Breast epithelium (tissue), 4 donors: ENCODE data around the gene B2M. TPM values are rescaled to one million over a fixed set of nuclear protein-coding genes. Genes with fewer than 3 reads are reported as not detected.
"Not testable (repeated sequence)": the region's sequence is repeated elsewhere in the genome, so short reads cannot be mapped to it uniquely, and the experiment has no call there.

Experiments used
- DNase-seq, 2 donors: peaks; one replicate each; pipeline ENCODE4 v3.0.0-alpha.2; 2019; ENCODE audit warnings: low spot score in 2 of 2
- H3K27ac ChIP-seq, 2 donors: fragments of 200-600 bp; sonication (generic) in 1 of 2; one replicate each; pipeline ENCODE4 v1.5.1; 2016 to 2019; ENCODE audit warnings: mild to moderate bottlenecking in 1 of 2
- H3K27me3 ChIP-seq, 2 donors: fragments of 200-600 bp; sonication (generic) in 1 of 2; one replicate each; pipeline versions ENCODE4 v1.5.1 to v1.6.0; 2017 to 2019; ENCODE audit warnings: control low read depth in 1 of 2, mild to moderate bottlenecking in 1 of 2
- H3K36me3 ChIP-seq: fragments of 200-600 bp; one replicate; pipeline ENCODE4 v1.5.1; 2019
- H3K4me1 ChIP-seq, 2 donors: fragments of 200-600 bp; sonication (generic); one replicate each; pipeline ENCODE4 v1.5.1; 2016 to 2019; ENCODE audit warnings: control low read depth in 1 of 2
- H3K4me3 ChIP-seq, 3 donors: fragments of 200-600 bp; sonication (generic); 1 replicate in 2 of 3; 2 replicates in 1 of 3; pipeline ENCODE4 v1.5.1; 2016 to 2019; ENCODE audit warnings: mild to moderate bottlenecking in 3 of 3, moderate library complexity in 2 of 3
- H3K9me3 ChIP-seq, 2 donors: fragments of 200-600 bp; sonication (generic) in 1 of 2; one replicate each; pipeline ENCODE4 v1.5.1; 2016 to 2019; ENCODE audit warnings: control low read depth in 1 of 2
- CTCF ChIP-seq, 3 donors: fragments of 450-650 bp; IDR thresholded peaks; one replicate each; pipeline ENCODE4 v1.5.1; 2016 to 2017; ENCODE audit warnings: antibody characterized with exemption in 3 of 3, mild to moderate bottlenecking in 3 of 3, moderate library complexity in 3 of 3
- POLR2A ChIP-seq: fragments of 450-650 bp; IDR thresholded peaks from one replicate; pipeline ENCODE4 v1.6.1; 2016; ENCODE audit warnings: antibody characterized with exemption, mild to moderate bottlenecking, moderate library complexity
- POLR2AphosphoS5 ChIP-seq, 3 donors: sonication (generic); formaldehyde crosslinking; IDR thresholded peaks; one replicate each; pipeline ENCODE4 v1.6.1; 2017; ENCODE audit warnings: antibody characterized with exemption in 3 of 3
- intact Hi-C: fragments of 100-400 bp; cut with DNase I; formaldehyde crosslinking; loops from one replicate; pipeline ENCODE4 v1.15.1; 2023; ENCODE audit warnings: low total_unique reads
- total RNA-seq, 3 donors: library from RNA; depleted of rRNA; stranded (reverse); fragments of >200 nt; gene quantifications; one replicate each; pipeline ENCODE4 v1.1.0, GENCODE V29; 2016

Gene B2M
- total RNA-seq, 3 donors from 2014 or later, result 2,658 to 3,703 (median 3,086) TPM

- Histone ChIP-seq H3K4me1 (no peaks in the 10 kb centered on the region), H3K27ac (peak overlapping the region; percentile 97 to 99), H3K36me3 (no peaks in the 10 kb centered on the region), H3K27me3 (no peaks in the 10 kb centered on the region), H3K9me3 (no peaks in the 10 kb centered on the region), H3K4me3 (peak overlapping the region in 1 of 3 donors; percentile 24)
- TF ChIP-seq POLR2A (no peak), CTCF (IDR thresholded peaks at IDR 0.05) (no peak), POLR2AphosphoS5 (IDR thresholded peaks at IDR 0.05) (peak in 1 of 3 donors; percentile 50)
- intact Hi-C loops, result loop anchor here (2.0 kb wide), 1 partner anchor 16 kb away; the partner anchor contains the start of genes B2M and PATL2
- peak in 1 of 2 donors; percentile 30 for DNase-seq
Observed at GRCh38 chr15:44726568-44727484, 15.5 kb downstream of the B2M start.

- Histone ChIP-seq H3K4me1 (no peaks in the 10 kb centered on the region), H3K9me3 (no peaks in the 10 kb centered on the region), H3K4me3 (peak overlapping the region in 1 of 3 donors; percentile 68), H3K27ac (peak overlapping the region; percentile 97 to 99), H3K36me3 (no peaks in the 10 kb centered on the region), H3K27me3 (no peaks in the 10 kb centered on the region)
- TF ChIP-seq POLR2A (no peak), CTCF (IDR thresholded peaks at IDR 0.05) (no peak), POLR2AphosphoS5 (IDR thresholded peaks at IDR 0.05) (no peak)
- no peak for DNase-seq
- intact Hi-C loops, result loop anchor here (2.0 kb wide), 1 partner anchor 17 kb away; the partner anchor contains the start of genes B2M and PATL2
Observed at GRCh38 chr15:44727485-44728231, 16.3 kb downstream of the B2M start.

- H3K9me3 ChIP-seq, H3K27me3 ChIP-seq, intact Hi-C loops, DNase-seq, H3K36me3 ChIP-seq, H3K4me1 ChIP-seq: not testable (repeated sequence)
- peak overlapping the region; percentile 68 to 92 (median 82) for H3K4me3 ChIP-seq
- peak overlapping the region; percentile 97 to 99 for H3K27ac ChIP-seq
Observed at GRCh38 chr15:44728232-44728575, 16.9 kb downstream of the B2M start.

GRCh38 chr15:44728576-44729407 lies 17.5 kb downstream of the B2M start:
- peak overlapping the region; percentile 68 to 92 (median 82) for H3K4me3 ChIP-seq
- peak overlapping the region; percentile 97 to 99 for H3K27ac ChIP-seq
- H3K4me1 ChIP-seq, result no peaks in the 10 kb centered on the region
- peak; percentile 91 to 95 for DNase-seq
- intact Hi-C loops, result no loop called here
- H3K27me3 ChIP-seq, result no peaks in the 10 kb centered on the region
- TF ChIP-seq POLR2A (peak; percentile 76), POLR2AphosphoS5 (IDR thresholded peaks at IDR 0.05) (peak; percentile 68 to 93 (median 83)), CTCF (IDR thresholded peaks at IDR 0.05) (no peak)
- H3K9me3 ChIP-seq, result no peaks in the 10 kb centered on the region
- no peaks in the 10 kb centered on the region for H3K36me3 ChIP-seq
